CD4-positive, alpha-beta T cell treated with Interleukin-2 at 100 ng/mL for 4 hours (primary cell): Measurements from ENCODE around the gene KIAA0930.
A peak's percentile ranks its signal among the peaks of the same experiment; 100 is the strongest.

ENCODE experiments used
- DNase-seq: peaks from one replicate; pipeline ENCODE4 v3.0.0-alpha.2; 2020; ENCODE audit warnings: low spot score

KIAA0930 gene

DNA sequence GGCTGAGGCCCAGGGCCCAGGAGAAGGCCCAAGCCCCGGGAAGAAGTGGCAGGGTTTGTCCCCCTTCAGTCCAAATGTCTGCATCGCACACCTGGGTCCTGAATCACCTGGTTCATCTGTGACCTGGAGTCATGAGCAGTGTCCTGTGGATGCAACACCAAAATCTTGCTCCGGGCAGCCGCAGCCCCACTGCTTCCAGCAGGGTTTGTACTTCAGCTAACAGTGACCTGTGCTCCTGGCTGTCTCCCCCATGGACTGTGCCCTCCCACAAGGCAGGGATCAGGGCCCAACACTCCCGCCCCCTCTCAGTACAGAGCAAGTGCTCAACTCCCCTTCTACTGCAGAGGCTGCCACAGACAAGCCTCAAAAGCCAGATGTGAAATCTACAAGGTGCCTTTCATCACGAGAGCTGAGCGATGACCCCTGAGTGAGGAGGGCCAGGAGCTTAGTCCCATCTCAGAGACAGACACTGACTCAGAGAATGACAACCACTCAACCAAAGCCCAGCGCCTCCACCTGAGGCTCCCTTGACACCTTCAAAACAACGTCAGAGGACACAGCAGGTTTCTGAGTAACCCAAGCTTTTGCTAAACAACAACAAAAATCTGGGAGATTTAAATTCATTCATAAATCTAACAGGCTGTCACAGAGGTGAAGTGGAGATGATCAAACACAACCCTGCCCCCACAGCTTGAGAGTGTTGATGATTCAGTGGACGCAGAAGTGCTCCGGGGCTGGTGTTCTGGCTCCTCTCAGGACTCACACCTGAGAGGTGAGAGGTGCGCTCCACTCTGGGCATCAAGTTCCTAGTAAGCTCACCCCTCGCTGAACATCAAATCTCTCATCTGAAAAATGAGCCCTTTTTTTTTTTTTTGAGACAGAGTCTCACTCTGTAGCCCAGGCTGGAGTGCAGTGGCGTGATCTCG, 3.4 kb downstream of the KIAA0930 start:
- no peak for DNase-seq

- no peak for DNase-seq
Measured at GRCh38 chr22:45235851-45236342, 4.8 kb downstream of the KIAA0930 start.

- no peak for DNase-seq
Measured at GRCh38 chr22:45235101-45235777, 5.5 kb downstream of the KIAA0930 start.

- no peak for DNase-seq
Measured at GRCh38 chr22:45233827-45234226, 6.9 kb downstream of the KIAA0930 start.

- DNase-seq: no peak
Measured at GRCh38 chr22:45233386-45233785, 7.3 kb downstream of the KIAA0930 start.

GRCh38 chr22:45231293-45231692, 9.4 kb downstream of the KIAA0930 start:
- DNase-seq: no peak

- no peak for DNase-seq
Measured at GRCh38 chr22:45230026-45230721, 10.5 kb downstream of the KIAA0930 start.

- no peak for DNase-seq
Measured at GRCh38 chr22:45229181-45229580, 11.5 kb downstream of the KIAA0930 start.

DNA sequence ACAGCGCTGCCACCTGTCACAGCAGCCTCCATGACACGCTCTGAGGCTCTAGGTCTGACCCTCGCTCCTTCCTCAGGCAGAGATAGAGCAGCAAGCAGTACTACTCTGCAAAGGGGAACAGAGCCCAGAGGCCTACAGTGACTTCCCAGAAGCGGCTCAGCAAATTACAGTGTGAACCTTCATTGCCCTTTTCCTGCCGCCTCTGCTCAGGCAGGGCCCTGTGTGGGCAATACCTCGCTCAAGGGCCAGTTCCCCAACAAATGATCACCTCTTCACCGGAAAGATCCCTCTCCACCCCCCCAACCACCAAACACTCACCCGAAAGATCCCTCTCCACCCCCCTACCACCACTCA, 12.3 kb downstream of the KIAA0930 start:
- DNase-seq: no peak

DNA sequence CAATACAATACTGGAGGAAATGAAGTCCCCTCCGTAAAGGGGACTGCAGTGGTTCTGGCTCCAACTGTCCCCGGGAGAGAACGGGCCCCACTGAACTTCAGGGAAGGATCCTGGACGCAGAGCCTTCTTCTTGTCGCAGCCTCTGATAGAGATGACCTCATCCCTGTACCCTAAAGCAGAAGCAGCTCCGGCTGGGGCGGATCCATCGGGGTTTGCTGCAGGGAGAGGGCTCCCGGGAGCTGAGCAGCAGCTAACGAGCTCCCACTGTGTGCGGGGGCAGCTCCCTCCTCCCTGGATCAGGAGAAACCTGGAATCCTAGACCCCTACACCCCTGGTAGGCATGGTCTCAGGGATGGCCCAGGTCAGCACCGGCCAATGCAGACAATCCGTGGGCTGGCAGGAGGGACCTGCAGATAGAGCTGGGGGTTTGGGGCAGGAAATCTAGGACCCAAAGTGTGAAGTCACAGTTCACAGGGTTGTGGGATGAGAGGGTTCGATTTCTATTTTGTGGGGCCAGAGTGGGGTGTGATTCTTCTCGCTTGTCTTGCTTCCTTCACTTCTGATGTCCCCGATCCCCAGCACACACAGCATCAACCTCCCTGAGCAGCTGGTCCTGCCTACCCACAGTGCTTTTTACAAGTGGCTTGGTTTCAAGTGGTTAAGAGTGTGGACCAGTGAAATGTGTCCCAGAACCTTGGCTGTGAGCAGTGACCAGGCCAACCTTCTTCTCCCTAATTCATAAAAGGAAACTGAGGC, 12.9 kb downstream of the KIAA0930 start:
- no peak for DNase-seq

GRCh38 chr22:45226503-45227186, 14.0 kb downstream of the KIAA0930 start:
- DNase-seq: no peak

DNA sequence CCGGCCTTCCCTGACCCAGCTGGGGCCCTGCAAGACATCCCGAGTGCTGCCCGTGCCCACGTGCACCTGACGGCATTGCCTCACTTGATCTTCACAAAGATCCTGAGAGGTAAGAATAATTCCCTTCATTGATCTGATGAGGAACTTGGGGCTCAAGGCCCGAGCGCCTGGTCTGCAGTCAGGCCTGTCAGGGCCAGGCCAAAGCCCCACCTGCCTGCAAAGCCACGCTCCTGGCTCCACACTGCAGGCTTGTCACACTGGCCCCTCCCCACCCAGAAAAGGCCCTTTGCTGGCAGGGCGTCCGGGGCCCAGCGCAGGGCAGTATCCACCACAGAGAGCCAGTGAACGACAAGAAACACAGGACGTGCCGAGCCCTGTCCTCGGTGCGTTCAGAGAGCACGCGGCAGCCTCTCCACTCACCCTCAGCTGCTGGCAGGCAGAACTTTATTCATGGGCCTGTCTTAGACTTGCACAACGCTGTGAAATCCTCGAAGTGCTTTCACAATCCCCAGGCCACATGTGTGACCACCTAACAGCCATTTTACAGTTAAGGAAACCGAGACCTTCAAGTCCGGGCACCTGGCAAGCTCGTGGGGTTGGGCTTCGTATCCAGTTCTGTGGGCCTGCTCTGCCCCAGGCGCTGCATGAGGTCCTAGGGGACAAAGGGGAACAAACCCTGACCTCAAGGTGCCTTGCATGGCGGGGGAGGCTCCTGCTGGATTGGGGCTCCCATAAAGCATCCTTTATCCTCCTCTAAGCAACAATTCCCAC, 14.8 kb downstream of the KIAA0930 start:
- DNase-seq: no peak

DNA sequence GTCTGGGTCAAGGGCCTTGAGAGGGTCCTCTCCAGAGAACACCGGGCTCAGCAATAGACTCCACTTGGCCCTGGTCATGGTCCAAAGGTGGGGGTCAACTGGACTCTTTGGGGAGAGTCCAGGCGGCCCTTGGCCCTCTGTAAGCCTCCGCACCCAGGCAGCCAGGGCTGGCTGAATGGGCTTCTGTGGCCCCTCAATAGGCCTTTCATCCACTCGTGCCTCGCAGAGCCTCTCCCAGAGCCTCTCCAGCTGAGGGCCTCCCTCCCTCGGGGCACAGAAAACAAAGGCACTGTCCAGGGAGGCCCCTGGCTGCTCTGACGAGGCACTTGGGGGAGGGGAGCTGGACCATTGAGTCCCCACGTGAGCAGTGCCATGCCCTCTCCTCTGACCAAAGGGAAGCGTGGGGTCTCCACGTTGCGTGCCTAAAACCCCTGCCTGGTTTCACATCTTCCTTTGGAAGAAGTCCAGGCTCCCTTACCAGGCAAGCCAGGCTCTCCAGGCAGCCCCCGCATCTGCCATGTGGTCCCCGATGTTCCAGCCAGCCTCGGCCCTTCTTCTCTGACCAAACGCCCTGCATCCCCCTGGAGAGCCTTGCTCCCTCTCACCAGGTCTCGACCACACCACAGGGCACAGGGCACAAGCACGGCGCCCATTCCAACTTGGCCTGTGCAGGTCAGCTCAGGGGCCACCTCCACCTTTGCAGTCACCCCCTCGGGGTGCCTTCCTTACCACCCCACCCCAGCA, 15.5 kb downstream of the KIAA0930 start:
- DNase-seq: no peak

DNA sequence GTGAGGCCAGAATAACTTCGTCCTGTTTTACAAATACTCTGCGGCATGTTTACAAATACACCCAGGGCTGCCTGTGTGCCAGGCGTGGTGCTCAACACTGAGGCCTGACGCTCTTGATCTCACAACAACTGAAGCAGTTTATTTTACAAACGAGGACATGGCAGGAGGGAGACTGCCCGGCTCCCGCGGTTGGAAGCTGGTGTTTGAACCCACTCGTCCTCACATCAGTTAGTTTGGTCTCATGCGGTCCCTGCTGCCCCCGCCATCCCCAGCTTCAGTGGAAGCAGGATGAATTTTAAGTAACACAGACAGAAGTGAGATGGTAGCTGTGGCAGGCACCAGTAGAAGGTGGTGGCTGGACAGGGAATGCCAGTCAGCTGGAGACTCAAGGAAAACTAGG, 16.4 kb downstream of the KIAA0930 start:
- no peak for DNase-seq

DNA sequence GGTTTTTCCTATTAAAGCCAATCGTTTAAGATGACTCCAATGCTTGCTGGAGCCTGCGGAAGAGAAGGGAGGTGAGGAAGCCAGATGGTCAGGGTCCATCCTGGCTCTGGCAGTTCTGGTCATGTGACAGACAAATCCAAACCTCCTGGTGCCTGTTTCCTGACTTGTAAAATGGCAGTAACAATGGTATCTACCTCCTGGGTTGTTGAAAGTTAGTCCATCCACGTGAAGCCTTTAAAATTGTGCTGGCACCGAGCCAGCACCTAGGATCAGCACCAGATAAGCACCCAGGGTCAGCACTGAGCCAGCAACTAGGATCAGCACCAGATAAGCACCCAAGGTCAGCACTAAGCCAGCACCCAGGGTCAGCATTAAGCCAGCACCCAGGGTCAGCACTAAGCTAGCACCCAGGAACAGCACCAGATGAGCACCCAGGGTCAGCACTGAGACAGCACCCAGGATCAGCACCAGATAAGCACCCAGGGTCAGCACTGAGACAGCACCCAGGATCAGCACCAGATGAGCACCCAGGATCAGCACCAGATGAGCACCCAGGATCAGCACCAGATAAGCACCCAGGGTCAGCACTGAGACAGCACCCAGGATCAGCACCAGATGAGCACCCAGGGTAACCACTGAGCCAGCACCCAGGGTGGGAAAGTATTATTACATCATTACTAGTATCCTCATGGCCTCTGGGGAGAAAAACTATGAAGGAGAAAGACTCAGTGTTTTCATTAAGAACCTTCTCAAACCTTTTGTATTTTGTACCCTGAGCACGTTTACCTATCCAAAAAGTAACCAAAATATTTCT, 17.2 kb downstream of the KIAA0930 start:
- DNase-seq: no peak

GRCh38 chr22:45221201-45221600, 19.5 kb downstream of the KIAA0930 start:
- DNase-seq: no peak

DNA sequence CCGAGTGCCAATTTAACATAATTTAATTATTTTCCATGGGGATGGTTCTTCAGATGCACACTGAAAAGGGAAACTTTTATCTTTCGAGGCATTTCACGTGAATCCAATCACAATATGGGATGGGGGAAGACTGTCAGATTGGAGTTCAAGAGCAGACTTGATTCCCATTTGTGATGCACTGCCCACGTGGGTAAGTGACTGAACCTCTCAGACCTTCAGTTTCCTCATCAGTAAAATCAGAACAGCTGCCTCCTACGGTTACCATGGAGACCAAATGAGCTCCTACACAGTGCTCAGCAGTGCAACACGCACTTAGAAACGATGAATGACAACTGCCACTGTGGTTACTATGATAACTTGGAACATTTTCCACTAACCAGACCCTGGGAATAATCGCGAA, 21.7 kb downstream of the KIAA0930 start:
- DNase-seq: peak; percentile 23

- no peak for DNase-seq
Measured at GRCh38 chr22:45217806-45218205, 22.9 kb downstream of the KIAA0930 start.

DNA sequence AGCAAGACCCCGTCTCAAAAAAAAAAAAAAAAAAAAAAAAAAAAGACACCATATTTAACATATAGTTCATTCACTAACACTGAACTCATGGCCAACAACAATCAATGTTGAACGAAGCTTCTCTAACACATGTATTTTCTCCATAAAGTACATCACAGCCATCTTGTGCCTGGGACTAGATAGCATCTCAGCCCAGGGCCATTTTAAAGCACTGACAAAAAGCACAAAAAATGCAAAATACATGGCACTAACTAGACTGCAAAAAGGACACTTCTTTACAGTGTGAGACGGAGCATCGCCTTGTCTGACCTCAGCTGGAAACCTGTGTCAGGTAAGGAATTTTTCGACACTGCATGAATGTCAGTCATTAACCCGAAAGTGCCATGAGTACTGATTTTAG, 23.3 kb downstream of the KIAA0930 start:
- DNase-seq: no peak
